ENCODE data around the gene CCZ1.
"Not testable (repeated sequence)": the region's sequence is repeated elsewhere in the genome, so short reads cannot be mapped to it uniquely, and the experiment has no call there.

DNA sequence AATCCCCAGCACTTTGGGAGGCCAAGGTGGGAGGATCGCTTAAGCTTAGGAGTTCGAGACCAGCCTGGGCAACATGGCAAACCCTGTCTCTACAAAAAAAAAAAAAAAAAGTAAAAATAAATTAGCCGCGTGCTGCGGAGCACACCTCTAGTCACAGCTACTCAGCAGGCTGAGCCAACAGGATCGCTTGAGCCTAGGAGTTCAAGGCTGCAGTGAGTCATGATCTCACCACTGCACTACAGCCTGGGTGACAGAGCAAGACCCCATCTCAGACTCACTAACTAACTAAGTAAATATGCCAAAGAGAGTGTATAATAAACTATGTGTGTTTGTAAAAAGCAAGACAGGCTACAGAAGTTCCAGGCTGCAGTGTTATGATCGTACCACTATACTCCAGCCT, 65.3 kb downstream of the CCZ1 start:
- TF ChIP-seq, protein P1, sequence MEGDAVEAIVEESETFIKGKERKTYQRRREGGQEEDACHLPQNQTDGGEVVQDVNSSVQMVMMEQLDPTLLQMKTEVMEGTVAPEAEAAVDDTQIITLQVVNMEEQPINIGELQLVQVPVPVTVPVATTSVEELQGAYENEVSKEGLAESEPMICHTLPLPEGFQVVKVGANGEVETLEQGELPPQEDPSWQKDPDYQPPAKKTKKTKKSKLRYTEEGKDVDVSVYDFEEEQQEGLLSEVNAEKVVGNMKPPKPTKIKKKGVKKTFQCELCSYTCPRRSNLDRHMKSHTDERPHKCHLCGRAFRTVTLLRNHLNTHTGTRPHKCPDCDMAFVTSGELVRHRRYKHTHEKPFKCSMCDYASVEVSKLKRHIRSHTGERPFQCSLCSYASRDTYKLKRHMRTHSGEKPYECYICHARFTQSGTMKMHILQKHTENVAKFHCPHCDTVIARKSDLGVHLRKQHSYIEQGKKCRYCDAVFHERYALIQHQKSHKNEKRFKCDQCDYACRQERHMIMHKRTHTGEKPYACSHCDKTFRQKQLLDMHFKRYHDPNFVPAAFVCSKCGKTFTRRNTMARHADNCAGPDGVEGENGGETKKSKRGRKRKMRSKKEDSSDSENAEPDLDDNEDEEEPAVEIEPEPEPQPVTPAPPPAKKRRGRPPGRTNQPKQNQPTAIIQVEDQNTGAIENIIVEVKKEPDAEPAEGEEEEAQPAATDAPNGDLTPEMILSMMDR (conservative IDR thresholded peaks at IDR 0.05; ENCODE audit: low read depth, low read length): not testable (repeated sequence)
- TF ChIP-seq RCOR1 (IDR thresholded peaks at IDR 0.05; ENCODE audit: insufficient replicate concordance, low read length); POLR2A (IDR thresholded peaks at IDR 0.05; ENCODE audit: low read depth, low read length); CEBPB (IDR thresholded peaks at IDR 0.05; ENCODE audit: low read depth, low read length); SMC3 (IDR thresholded peaks at IDR 0.05; ENCODE audit: low read depth, low read length); NFE2L2 (IDR thresholded peaks at IDR 0.05; ENCODE audit: low read depth, low read length); RFX5 (IDR thresholded peaks at IDR 0.05; ENCODE audit: low read depth, low read length); MXI1 (IDR thresholded peaks at IDR 0.05; ENCODE audit: borderline replicate concordance, low read depth, low read length); RAD21 (IDR thresholded peaks at IDR 0.05; ENCODE audit: low read length); MAFK (IDR thresholded peaks at IDR 0.05; ENCODE audit: low read depth, low read length): not testable (repeated sequence)
- TF ChIP-seq, protein P2, sequence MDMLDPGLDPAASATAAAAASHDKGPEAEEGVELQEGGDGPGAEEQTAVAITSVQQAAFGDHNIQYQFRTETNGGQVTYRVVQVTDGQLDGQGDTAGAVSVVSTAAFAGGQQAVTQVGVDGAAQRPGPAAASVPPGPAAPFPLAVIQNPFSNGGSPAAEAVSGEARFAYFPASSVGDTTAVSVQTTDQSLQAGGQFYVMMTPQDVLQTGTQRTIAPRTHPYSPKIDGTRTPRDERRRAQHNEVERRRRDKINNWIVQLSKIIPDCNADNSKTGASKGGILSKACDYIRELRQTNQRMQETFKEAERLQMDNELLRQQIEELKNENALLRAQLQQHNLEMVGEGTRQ (IDR thresholded peaks at IDR 0.05; ENCODE audit: low read depth, low read length): not testable (repeated sequence)
- TF ChIP-seq, protein P3, sequence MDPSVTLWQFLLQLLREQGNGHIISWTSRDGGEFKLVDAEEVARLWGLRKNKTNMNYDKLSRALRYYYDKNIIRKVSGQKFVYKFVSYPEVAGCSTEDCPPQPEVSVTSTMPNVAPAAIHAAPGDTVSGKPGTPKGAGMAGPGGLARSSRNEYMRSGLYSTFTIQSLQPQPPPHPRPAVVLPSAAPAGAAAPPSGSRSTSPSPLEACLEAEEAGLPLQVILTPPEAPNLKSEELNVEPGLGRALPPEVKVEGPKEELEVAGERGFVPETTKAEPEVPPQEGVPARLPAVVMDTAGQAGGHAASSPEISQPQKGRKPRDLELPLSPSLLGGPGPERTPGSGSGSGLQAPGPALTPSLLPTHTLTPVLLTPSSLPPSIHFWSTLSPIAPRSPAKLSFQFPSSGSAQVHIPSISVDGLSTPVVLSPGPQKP (IDR thresholded peaks at IDR 0.05; ENCODE audit: borderline replicate concordance, low read depth, low read length): not testable (repeated sequence)
